T-helper 1 cell treated with Interleukin-12 subunit alpha and Interleukin-12 subunit beta and Interleukin-4 antibody, amounts not matched to agents 30 μg/mL and 1 μg/mL, for 36 hours (primary cell): ENCODE measurements around the gene RARA.
A peak's percentile ranks its signal among the peaks of the same experiment; 100 is the strongest.

ENCODE experiments used
- H3K27ac Mint-ChIP-seq: one replicate; pipeline ENCODE4 v1.8.0; 2021; ENCODE audit warnings: mild to moderate bottlenecking, mixed read lengths
- H3K27me3 Mint-ChIP-seq: one replicate; pipeline ENCODE4 v1.8.0; 2021; ENCODE audit warnings: low read depth, mixed read lengths
- H3K36me3 Mint-ChIP-seq: one replicate; pipeline ENCODE4 v1.8.0; 2021; ENCODE audit warnings: low read depth, mixed read lengths
- H3K4me1 Mint-ChIP-seq: one replicate; pipeline ENCODE4 v1.8.0; 2021; ENCODE audit warnings: low read depth, mixed read lengths
- H3K4me3 Mint-ChIP-seq: one replicate; pipeline ENCODE4 v1.8.0; 2021; ENCODE audit warnings: mild to moderate bottlenecking, moderate library complexity, mixed read lengths
- H3K9me3 Mint-ChIP-seq: one replicate; pipeline ENCODE4 v1.8.0; 2021; ENCODE audit warnings: mixed read lengths

Gene RARA

GRCh38 chr17:40348136-40348504 is 39.1 kb downstream of the RARA start:
- Mint-ChIP-seq H3K4me1 (peaks cover 20% of the 10 kb centered on the region), H3K9me3 (no peaks in the 10 kb centered on the region), H3K27ac (no peak overlapping the region), H3K27me3 (peaks cover 3% of the 10 kb centered on the region), H3K4me3 (no peak overlapping the region), H3K36me3 (peaks cover 18% of the 10 kb centered on the region)

DNA sequence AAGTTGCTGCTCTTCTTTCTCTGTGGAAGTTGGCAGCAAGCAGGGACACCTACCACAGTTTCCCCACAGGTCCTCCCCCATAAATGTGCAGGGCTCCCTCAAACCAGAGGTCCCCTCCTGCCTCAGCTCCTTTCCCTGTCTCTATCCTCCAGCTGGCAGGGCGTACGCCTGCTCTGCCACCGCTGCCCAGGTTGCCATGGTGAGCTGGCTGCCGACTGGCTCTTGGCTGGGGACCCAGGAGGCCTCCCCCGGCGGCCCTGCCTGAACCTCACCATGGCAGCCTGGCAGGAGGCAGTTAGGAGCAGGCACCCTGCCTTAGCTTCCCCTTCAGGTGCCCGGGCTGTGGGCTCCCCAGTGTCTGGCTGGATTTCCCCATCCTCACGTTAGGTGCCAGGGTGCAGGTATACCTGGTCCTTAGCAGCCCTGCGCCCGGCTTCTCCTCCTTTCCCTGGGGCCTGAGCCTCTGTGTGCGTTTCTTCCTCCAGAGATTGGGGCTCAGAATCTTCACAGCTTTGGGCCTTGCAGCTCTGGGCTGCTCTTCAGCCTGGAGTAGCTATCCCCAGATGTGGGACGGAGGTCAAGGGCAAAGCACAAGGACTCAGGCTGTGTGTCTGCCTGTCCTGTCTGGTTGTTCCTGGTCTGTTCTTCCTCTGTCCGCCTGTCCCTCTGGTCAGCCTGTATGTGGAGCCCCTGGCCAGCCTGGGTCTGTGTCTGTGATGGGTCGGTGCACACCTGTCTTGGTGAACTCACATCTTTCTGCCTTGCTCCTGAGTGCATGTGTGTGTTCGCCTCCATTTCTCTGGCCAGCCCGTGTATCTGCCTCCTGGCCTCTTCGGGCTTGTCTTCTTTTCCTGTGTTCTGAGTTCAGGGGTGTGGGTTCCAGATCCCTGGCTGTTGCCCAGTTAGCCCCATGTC is 39.8 kb downstream of the RARA start:
- H3K27me3 Mint-ChIP-seq = no peaks in the 10 kb centered on the region
- H3K9me3 Mint-ChIP-seq = no peaks in the 10 kb centered on the region
- no peak overlapping the region for H3K27ac Mint-ChIP-seq
- peaks cover 18% of the 10 kb centered on the region for H3K4me1 Mint-ChIP-seq
- no peak overlapping the region for H3K4me3 Mint-ChIP-seq
- H3K36me3 Mint-ChIP-seq = peaks cover 18% of the 10 kb centered on the region

GRCh38 chr17:40349477-40349894 is 40.5 kb downstream of the RARA start:
- H3K9me3 Mint-ChIP-seq = no peaks in the 10 kb centered on the region
- H3K27ac Mint-ChIP-seq = no peak overlapping the region
- no peaks in the 10 kb centered on the region for H3K27me3 Mint-ChIP-seq
- peaks cover 14% of the 10 kb centered on the region for H3K4me1 Mint-ChIP-seq
- no peak overlapping the region for H3K4me3 Mint-ChIP-seq
- H3K36me3 Mint-ChIP-seq = peaks cover 20% of the 10 kb centered on the region

DNA sequence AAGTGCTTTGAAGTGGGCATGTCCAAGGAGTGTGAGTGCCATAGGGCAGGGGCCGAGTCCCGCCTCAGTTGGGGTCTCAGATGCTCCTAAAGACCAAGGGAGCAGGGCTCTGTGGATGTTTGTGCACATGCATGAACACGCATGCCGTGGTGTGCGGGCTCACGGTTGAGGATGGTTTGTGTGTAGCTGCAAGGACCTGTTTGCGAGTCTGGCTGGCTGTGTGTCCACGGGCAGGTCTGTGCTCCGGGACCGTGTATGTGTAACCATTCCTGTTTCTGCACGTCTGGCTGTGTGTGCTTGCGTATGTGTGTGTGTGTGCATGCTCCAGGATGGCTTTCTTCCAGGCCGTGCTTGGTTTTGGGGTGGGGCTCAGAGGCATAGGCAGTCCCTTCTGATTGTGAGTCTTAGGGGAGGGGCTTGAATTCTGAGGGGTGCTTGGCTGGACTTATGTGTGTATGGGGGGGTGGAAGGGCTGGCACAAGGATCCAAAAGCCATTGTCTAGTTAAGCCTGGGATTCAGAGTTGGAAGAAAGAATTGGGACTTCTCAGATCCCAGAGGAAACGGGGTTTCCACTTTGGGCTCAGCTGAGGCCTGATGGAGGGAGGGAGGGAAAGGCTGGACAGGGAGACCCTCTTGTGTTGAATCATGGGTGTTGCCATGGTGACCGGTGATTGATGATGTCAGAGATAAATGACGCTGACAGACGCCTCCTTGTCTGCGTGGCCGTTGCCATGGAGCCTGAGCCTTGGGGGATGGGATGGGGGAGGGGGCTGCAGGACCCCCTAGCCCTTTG is 41.1 kb downstream of the RARA start:
- Mint-ChIP-seq H3K27ac (no peak overlapping the region), H3K36me3 (peaks cover 20% of the 10 kb centered on the region), H3K4me1 (peaks cover 9% of the 10 kb centered on the region), H3K9me3 (no peaks in the 10 kb centered on the region), H3K4me3 (no peak overlapping the region), H3K27me3 (no peaks in the 10 kb centered on the region)

DNA sequence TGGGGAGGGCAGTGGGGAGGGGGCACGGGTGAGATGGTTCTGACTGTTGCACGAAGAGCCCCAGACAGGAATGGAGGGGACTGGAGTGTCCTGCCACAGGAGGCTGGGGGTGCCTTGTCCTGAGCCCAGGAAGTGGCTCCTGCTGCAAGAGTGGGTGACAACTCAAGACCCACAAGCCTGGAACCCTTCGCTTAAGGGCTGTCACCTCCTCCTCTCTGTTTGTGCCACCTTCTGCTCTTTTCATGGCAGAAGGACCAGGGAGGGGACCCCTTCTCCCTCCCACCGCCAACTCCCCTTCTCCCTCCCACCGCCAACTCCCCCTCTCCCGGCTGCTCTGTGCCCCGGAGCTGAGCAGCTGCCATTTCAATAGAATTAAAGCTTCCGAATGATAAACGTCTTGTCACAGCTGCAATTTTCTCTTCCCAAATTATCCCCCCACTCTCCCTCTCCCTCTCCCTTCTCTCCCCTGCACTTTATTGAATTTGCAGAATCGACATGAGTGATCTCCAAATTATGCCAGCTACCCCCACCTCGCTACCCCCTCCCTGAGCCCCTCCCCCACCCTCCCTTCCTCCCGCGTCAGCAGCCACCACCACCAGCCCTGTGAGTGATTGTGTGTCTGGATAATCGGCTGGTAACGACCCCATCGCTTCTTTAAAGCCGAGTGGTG is 41.8 kb downstream of the RARA start:
- H3K27ac Mint-ChIP-seq = no peak overlapping the region

GRCh38 chr17:40351359-40352236 is 42.6 kb downstream of the RARA start:
- H3K4me1 Mint-ChIP-seq = peaks cover 6% of the 10 kb centered on the region
- no peak overlapping the region for H3K4me3 Mint-ChIP-seq
- H3K27ac Mint-ChIP-seq = no peak overlapping the region
- H3K36me3 Mint-ChIP-seq = peaks cover 23% of the 10 kb centered on the region
- no peaks in the 10 kb centered on the region for H3K9me3 Mint-ChIP-seq
- no peaks in the 10 kb centered on the region for H3K27me3 Mint-ChIP-seq

More for the DNA sequence above, 41.8 kb downstream of the RARA start:
- Mint-ChIP-seq H3K4me3 (no peak overlapping the region), H3K4me1 (peaks cover 9% of the 10 kb centered on the region), H3K9me3 (no peaks in the 10 kb centered on the region), H3K36me3 (peaks cover 23% of the 10 kb centered on the region), H3K27me3 (no peaks in the 10 kb centered on the region)

- Mint-ChIP-seq H3K27me3 (no peaks in the 10 kb centered on the region), H3K4me3 (no peak overlapping the region), H3K9me3 (no peaks in the 10 kb centered on the region), H3K4me1 (peaks cover 6% of the 10 kb centered on the region), H3K36me3 (peaks cover 23% of the 10 kb centered on the region), H3K27ac (no peak overlapping the region)
These were observed 43.3 kb downstream of the RARA start for GRCh38 chr17:40352237-40352778.

DNA sequence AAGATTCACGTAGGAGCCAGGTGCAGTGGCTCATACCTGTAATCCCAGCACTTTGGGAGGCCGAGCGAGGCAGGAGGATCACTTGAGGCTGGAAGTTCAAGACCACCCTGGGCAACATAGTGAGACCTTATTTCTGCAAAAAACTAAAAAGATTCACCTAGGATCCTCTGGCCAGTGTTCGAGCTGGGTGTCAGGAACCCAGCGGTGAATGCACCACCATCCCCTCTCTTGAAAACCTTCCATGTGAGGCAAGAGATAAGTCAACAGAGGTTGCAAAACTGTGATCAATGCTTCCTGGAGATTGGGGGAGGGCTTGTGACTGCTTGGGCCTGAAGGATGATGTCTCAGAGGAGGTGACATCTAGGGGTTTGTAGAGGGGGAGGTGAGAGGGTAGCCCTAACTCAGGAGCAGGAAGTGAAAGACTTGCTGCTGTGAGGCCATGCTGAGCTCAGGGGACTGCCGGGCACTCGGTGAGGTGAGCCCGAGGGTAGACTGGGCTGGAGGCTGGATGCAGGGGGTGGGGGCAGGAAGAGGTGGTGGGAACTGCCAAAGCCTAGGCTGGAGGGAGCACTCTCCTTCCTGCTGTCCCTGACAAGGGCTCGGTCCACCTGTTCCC is 43.9 kb downstream of the RARA start:
- H3K4me3 Mint-ChIP-seq = no peak overlapping the region

DNA sequence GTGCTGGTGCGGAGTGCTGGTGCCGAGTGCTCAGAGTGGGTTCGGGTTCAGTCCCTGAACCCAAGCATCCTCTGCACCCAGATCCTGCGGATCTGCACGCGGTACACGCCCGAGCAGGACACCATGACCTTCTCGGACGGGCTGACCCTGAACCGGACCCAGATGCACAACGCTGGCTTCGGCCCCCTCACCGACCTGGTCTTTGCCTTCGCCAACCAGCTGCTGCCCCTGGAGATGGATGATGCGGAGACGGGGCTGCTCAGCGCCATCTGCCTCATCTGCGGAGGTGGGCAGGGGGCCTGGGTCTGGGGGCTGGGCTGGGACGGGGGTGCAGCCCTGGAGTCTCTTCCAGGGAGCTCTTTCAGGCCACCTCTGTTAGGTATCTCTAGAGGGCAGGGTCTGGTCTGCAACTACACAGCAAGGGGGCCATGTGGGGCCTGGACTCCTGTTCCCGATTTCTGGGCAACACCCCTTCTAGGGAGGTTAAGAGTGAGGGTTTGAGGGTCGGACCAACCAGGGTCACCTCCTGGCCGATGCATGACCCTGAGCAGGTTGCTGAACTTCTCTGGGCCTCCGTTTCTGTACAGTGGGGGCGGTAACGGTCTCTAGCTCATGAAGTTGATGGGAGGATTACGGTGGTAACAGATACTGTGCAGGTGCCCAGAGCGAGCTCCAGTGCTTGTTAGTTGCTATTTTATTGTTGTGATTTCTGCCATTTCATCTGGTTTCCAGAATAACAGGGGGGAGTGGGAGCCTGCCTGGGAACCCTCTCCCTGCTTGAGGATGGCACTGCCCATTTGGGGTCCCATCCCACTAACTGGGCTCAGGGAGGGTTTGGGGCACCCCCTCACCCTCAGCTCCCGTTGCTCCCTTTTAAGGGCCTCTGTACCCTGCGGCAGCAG is 45.5 kb downstream of the RARA start:
- H3K4me1 Mint-ChIP-seq = peaks cover 13% of the 10 kb centered on the region
- H3K36me3 Mint-ChIP-seq = peaks cover 19% of the 10 kb centered on the region
- H3K27ac Mint-ChIP-seq = no peak overlapping the region
- no peaks in the 10 kb centered on the region for H3K9me3 Mint-ChIP-seq
- H3K27me3 Mint-ChIP-seq = no peaks in the 10 kb centered on the region
- H3K4me3 Mint-ChIP-seq = no peak overlapping the region

More for the DNA sequence above, 43.9 kb downstream of the RARA start:
- Mint-ChIP-seq H3K9me3 (no peaks in the 10 kb centered on the region), H3K27ac (no peak overlapping the region), H3K27me3 (no peaks in the 10 kb centered on the region), H3K4me1 (peaks cover 6% of the 10 kb centered on the region), H3K36me3 (peaks cover 23% of the 10 kb centered on the region)

GRCh38 chr17:40355123-40355803 is 46.3 kb downstream of the RARA start:
- peak overlapping the region; percentile 49 for H3K27ac Mint-ChIP-seq
- H3K9me3 Mint-ChIP-seq = no peaks in the 10 kb centered on the region

GRCh38 chr17:40355804-40356758 is 47.1 kb downstream of the RARA start:
- H3K4me3 Mint-ChIP-seq = no peak overlapping the region
- no peak overlapping the region for H3K27ac Mint-ChIP-seq
- no peaks in the 10 kb centered on the region for H3K9me3 Mint-ChIP-seq
- H3K27me3 Mint-ChIP-seq = peaks cover 9% of the 10 kb centered on the region
- H3K36me3 Mint-ChIP-seq = peaks cover 15% of the 10 kb centered on the region
- H3K4me1 Mint-ChIP-seq = peaks cover 16% of the 10 kb centered on the region

More at GRCh38 chr17:40355123-40355803, 46.3 kb downstream of the RARA start:
- peaks cover 4% of the 10 kb centered on the region for H3K27me3 Mint-ChIP-seq
- H3K36me3 Mint-ChIP-seq = peaks cover 15% of the 10 kb centered on the region
- peaks cover 13% of the 10 kb centered on the region for H3K4me1 Mint-ChIP-seq
- no peak overlapping the region for H3K4me3 Mint-ChIP-seq
